ENCODE measurements around the gene THSD1. TPM values are rescaled to one million over a fixed set of nuclear protein-coding genes. Genes with fewer than 3 reads are reported as not detected.

Gene THSD1
- polyA plus RNA-seq, 1 of the 3 experiments (the other 2 are of a cell fraction) = 8.9 TPM

- TF ChIP-seq FOSL2 (IDR thresholded peaks at IDR 0.05; ENCODE audit: borderline replicate concordance, low read depth) (no peak), IRF3 (IDR thresholded peaks at IDR 0.05; ENCODE audit: low read depth, low read length) (no peak), GATA2 (CRISPR knock-in tag; IDR thresholded peaks at IDR 0.05) (no peak)
Observed at GRCh38 chr13:52446265-52446664, 40.3 kb upstream of the THSD1 start (continued).

DNA sequence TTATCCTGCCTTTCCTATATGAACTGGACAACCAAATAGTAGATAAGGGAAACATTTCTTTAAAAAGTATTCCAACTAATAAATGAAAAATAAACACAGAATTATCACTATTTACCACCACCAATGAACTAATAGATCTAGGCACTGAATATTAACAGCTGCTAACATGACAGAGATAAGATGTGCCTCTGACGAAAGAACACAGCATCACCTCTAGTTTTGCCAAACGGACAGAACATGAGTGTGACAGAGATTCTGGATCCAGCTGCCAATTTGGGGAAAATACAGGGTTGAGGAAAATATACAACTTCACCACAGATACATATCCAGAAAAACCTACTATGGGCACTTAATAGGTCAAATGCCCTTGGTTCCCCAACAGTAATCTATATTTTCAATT, 26.5 kb upstream of the THSD1 start:
- H3K79me2 ChIP-seq (ENCODE audit: insufficient read depth) = peaks cover 18% of the 10 kb centered on the region; the same call in 1 of the 2 replicates
- H2AFZ ChIP-seq (ENCODE audit: low read depth) = no peak overlapping the region
- H3K4me1 ChIP-seq (ENCODE audit: control insufficient read depth in 1 of 2, insufficient read depth in 2 of 2, low read depth in 1 of 2, low read length in 1 of 2) = peaks cover 3 to 4% of the 10 kb centered on the region in 2 experiments; a peak in 2 of 4 replicates
- no peaks in the 10 kb centered on the region for H3K9me2 ChIP-seq
- TF ChIP-seq RCOR1 (IDR thresholded peaks at IDR 0.05; ENCODE audit: low read length) (no peak), TAF1 (IDR thresholded peaks at IDR 0.05; ENCODE audit: borderline replicate concordance, low read depth, low read length) (no peak), RFX5 (IDR thresholded peaks at IDR 0.05; ENCODE audit: low read length) (no peak), USF1 (IDR thresholded peaks at IDR 0.05; ENCODE audit: borderline replicate concordance, low read depth) (no peak), SMC3 (IDR thresholded peaks at IDR 0.05; ENCODE audit: low read depth, low read length) (no peak), ELF1 (IDR thresholded peaks at IDR 0.05) (no peak), CTCF (IDR thresholded peaks at IDR 0.05) (no peak)
- TF ChIP-seq, protein P1, sequence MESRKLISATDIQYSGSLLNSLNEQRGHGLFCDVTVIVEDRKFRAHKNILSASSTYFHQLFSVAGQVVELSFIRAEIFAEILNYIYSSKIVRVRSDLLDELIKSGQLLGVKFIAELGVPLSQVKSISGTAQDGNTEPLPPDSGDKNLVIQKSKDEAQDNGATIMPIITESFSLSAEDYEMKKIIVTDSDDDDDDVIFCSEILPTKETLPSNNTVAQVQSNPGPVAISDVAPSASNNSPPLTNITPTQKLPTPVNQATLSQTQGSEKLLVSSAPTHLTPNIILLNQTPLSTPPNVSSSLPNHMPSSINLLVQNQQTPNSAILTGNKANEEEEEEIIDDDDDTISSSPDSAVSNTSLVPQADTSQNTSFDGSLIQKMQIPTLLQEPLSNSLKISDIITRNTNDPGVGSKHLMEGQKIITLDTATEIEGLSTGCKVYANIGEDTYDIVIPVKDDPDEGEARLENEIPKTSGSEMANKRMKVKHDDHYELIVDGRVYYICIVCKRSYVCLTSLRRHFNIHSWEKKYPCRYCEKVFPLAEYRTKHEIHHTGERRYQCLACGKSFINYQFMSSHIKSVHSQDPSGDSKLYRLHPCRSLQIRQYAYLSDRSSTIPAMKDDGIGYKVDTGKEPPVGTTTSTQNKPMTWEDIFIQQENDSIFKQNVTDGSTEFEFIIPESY (IDR thresholded peaks at IDR 0.05; ENCODE audit: borderline replicate concordance, low read depth) = no peak
- peaks cover 69 to 79% of the 10 kb centered on the region in 2 experiments for H3K36me3 ChIP-seq (replicated peaks in 1 of 2; ENCODE audit: control insufficient read depth in 1 of 2, insufficient read depth in 2 of 2, low read length in 1 of 2)
- H4K20me1 ChIP-seq (ENCODE audit: insufficient read depth) = no peaks in the 10 kb centered on the region
- no peaks in the 10 kb centered on the region for H3K9me3 ChIP-seq
- no peak overlapping the region for H3K4me2 ChIP-seq
- 94% methylated on average over 2 of the region's 2 CpGs for WGBS (ENCODE audit: low lambda C conversion rate)
- H3K4me3 ChIP-seq (ENCODE audit: low read depth in 2 of 2, low read length in 1 of 2) = no peak overlapping the region
- H3F3A ChIP-seq (replicated peaks; ENCODE audit: insufficient read depth) = peaks cover 27% of the 10 kb centered on the region
- no peak overlapping the region for H3K27ac ChIP-seq (ENCODE audit: low read depth in 2 of 2, low read length in 1 of 2)
- no peaks in the 10 kb centered on the region for H3K27me3 ChIP-seq (ENCODE audit: insufficient read depth)
- ChIA-PET CTCF (interaction anchor here (2.6 kb wide), 1 partner anchor 18 kb away, joined by 17 read pairs; the partner anchor contains the start of gene VPS36), POLR2A (no interaction called here)
- H3K9ac ChIP-seq = no peak overlapping the region
- DNase-seq = no peak

Data from SK-N-SH (cell line).